Activated CD8-positive, alpha-beta memory T cell treated with anti-CD3 and anti-CD28 coated beads, Interleukin-2, amount 10 ng/mL, durations not matched to agents 7 days and 5 days (primary cell): Measurements from ENCODE around the gene SMIM10L1. TPM values are rescaled to one million over a fixed set of nuclear protein-coding genes. Genes with fewer than 3 reads are reported as not detected.

Source experiments
- ATAC-seq: fragments of 150-1000 bp; cut with Tn5 transposase; one replicate; pipeline ENCODE4 v1.10.0; 2021; ENCODE audit warnings: moderate library complexity
- CTCF ChIA-PET: fragments of 350-600 bp; sonication (Branson Sonifier 250); formaldehyde crosslinking; loops from one replicate; lab custom pipeline; 2021; ENCODE audit warnings: antibody characterized with exemption; lab: Charles Lee
- DNase-seq: peaks from one replicate; pipeline ENCODE4 v3.0.0-alpha.2; 2020
- H3K27ac Mint-ChIP-seq: one replicate; pipeline ENCODE4 v1.8.0; 2021; ENCODE audit warnings: mild to moderate bottlenecking, mixed read lengths
- H3K27me3 Mint-ChIP-seq: one replicate; pipeline ENCODE4 v1.8.0; 2021; ENCODE audit warnings: mixed read lengths
- H3K36me3 Mint-ChIP-seq: one replicate; pipeline ENCODE4 v1.8.0; 2021; ENCODE audit warnings: mild to moderate bottlenecking, mixed read lengths
- H3K4me1 Mint-ChIP-seq: one replicate; pipeline ENCODE4 v1.8.0; 2021; ENCODE audit warnings: mixed read lengths
- H3K4me3 Mint-ChIP-seq: one replicate; pipeline ENCODE4 v1.8.0; 2021; ENCODE audit warnings: mild to moderate bottlenecking, moderate library complexity, mixed read lengths
- H3K9me3 Mint-ChIP-seq: one replicate; pipeline ENCODE4 v1.8.0; 2022; ENCODE audit warnings: low read depth, mixed read lengths
- total RNA-seq, 2 experiments: library from RNA; stranded (reverse); gene quantifications; one replicate each; pipeline ENCODE4 v1.2.3, GENCODE V29; 2021

The SMIM10L1 gene
- total RNA-seq, 2 experiments from 2014 or later, result 8.8 to 9.0 TPM

DNA sequence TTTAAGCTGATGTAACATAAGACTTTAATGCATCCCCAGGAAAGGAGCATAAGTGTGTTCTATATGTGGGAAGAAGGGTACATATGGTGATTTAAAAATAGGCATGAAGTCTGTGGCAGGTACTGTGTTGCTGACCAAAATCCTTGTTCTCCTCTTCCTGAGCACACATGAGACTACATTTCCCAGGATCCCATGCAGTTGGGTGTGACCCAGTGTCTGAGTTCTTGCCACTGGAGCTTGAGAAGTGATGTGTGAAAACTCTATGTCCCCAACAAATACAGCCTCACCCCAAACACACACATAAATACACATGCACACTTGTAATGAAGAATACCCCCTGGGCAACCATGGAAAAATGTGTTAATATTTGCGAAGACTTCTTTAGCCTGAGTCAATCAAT is 8.5 kb upstream of the SMIM10L1 start:
- Mint-ChIP-seq H3K9me3 (no peaks in the 10 kb centered on the region), H3K4me1 (peaks cover 3% of the 10 kb centered on the region), H3K27ac (no peak overlapping the region), H3K4me3 (no peak overlapping the region), H3K36me3 (peaks cover 58% of the 10 kb centered on the region), H3K27me3 (no peaks in the 10 kb centered on the region)
- DNase-seq (no peak), ATAC-seq (no peak)
- CTCF ChIA-PET, result interaction anchor here (1.6 kb wide), 1 partner anchor 9 kb away, joined by 7 read pairs; the partner anchor contains the start of gene SMIM10L1

DNA sequence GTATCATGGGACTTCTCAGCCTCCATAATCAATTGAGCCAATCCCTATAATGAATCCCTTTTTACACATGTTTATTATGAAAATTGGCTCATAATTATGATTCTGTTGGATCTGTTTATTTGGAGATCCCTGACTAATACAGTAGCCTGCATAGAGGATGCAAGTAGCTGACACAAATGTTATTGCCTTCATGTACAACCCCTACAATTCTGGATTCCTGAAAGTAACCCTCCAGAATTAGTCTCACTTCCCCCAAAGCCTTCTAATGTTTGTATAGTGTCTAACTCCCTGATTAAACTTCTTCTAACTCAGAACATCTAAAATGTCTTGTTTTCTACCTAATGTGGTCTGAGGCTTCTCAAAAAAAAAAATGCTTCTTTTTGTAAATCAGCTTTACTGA is 6.6 kb upstream of the SMIM10L1 start:
- CTCF ChIA-PET, result interaction anchor here (1.0 kb wide), 1 partner anchor 222 kb away, joined by 3 read pairs; no protein-coding TSS in a partner anchor
- H3K36me3 Mint-ChIP-seq, result peaks cover 57% of the 10 kb centered on the region

DNA sequence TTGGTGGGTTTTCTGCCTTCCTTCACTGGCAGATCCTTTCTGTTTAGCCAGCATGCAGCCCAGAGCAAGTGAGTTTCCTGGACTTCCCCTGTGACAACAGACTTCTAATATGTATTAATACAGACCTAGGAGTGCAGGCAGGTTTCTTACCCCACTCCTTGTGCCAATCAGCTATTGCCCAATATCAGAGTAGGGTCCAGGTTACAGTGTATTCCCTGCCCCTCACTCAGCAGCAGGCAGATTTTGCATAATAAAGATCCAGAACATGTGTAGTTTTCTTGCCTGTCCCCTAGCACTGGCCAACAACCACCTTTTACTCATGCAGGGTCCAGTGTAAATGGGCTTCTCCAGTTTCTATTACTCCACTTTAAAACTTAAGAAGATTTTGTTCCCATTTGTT is 4.7 kb upstream of the SMIM10L1 start:
- CTCF ChIA-PET, result interaction anchor here (0.6 kb wide), 1 partner anchor 244 kb away, joined by 3 read pairs; no protein-coding TSS in a partner anchor
- Mint-ChIP-seq H3K9me3 (no peaks in the 10 kb centered on the region), H3K4me1 (peaks cover 29% of the 10 kb centered on the region)

More for the DNA sequence above, 6.6 kb upstream of the SMIM10L1 start:
- Mint-ChIP-seq H3K4me3 (no peak overlapping the region), H3K4me1 (peaks cover 16% of the 10 kb centered on the region), H3K27me3 (no peaks in the 10 kb centered on the region), H3K27ac (no peak overlapping the region), H3K9me3 (no peaks in the 10 kb centered on the region)
- ATAC-seq (no peak), DNase-seq (no peak)

DNA sequence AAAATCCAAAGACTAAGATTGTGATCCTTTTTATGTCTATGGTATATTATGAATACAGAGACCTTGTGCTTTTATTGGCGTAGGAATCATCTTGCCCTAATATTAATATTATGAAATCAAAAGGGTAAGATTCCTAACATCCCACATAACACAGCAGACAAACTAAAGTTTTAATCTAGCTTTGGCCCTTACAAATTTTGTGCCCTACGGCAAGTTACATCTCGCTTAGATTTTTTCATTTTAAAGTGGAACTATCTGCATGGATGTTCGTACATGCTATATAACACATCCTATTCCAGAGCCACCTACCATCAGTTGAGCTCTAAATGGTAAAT is 217 bp upstream of the SMIM10L1 start:
- H3K4me1 Mint-ChIP-seq, result peaks cover 44% of the 10 kb centered on the region
- CTCF ChIA-PET, result interaction anchor here (0.6 to 2.2 kb wide), 6 partner anchors 8 to 454 kb away, joined by 3 to 7 read pairs (median 4); no protein-coding TSS in a partner anchor
- H3K36me3 Mint-ChIP-seq, result peaks cover 49% of the 10 kb centered on the region
- H3K27me3 Mint-ChIP-seq, result no peaks in the 10 kb centered on the region
- H3K9me3 Mint-ChIP-seq, result no peaks in the 10 kb centered on the region
- peak overlapping the region; percentile 95 for H3K27ac Mint-ChIP-seq
- ATAC-seq (no peak), DNase-seq (no peak)
- H3K4me3 Mint-ChIP-seq, result peak overlapping the region; percentile 94

More for the DNA sequence above, 4.7 kb upstream of the SMIM10L1 start:
- DNase-seq (no peak), ATAC-seq (no peak)
- Mint-ChIP-seq H3K36me3 (peaks cover 53% of the 10 kb centered on the region), H3K27me3 (no peaks in the 10 kb centered on the region), H3K4me3 (no peak overlapping the region), H3K27ac (no peak overlapping the region)

DNA sequence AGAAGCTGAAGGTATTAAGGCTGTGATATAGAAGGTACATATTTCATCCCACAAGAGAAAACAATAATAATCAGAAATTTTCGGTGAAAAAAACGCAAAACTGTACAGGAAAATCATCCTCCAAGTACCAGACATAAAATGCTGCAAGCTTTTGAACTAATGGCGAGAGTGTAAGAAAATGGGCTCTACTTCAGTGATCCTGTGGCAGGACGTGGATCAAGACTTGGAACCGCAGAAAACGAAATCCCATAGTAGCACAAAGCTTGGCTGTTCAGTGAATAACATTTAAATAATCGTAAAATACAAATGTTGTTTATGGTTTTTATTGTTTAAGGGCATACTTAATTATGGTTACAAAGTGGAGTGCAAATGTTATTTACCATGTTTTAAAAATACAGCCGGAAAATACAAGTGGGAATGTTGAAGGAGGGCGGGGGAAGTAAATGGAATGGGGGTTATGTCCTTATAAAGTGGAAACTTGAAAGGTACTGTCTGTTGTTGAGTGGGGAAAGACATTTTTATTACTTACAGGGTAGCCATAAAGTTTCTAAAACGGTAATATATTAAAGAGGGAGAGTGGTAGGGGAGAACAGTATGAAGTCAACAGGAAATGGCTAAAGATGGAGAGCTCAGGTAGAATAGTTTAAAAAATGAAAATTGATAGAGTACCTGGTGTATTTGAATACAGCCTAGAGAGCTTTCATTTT is 1.1 kb downstream of the SMIM10L1 start:
- no peak for DNase-seq
- H3K36me3 Mint-ChIP-seq, result peaks cover 51% of the 10 kb centered on the region
- H3K27ac Mint-ChIP-seq, result peak overlapping the region; percentile 95
- peak overlapping the region; percentile 94 for H3K4me3 Mint-ChIP-seq
- H3K4me1 Mint-ChIP-seq, result peaks cover 41% of the 10 kb centered on the region
- H3K9me3 Mint-ChIP-seq, result no peaks in the 10 kb centered on the region
- CTCF ChIA-PET, result interaction anchor here (0.7 to 2.2 kb wide), 7 partner anchors 9 to 422 kb away, joined by 3 to 7 read pairs (median 3); no protein-coding TSS in a partner anchor
- ATAC-seq, result no peak
- H3K27me3 Mint-ChIP-seq, result no peaks in the 10 kb centered on the region

DNA sequence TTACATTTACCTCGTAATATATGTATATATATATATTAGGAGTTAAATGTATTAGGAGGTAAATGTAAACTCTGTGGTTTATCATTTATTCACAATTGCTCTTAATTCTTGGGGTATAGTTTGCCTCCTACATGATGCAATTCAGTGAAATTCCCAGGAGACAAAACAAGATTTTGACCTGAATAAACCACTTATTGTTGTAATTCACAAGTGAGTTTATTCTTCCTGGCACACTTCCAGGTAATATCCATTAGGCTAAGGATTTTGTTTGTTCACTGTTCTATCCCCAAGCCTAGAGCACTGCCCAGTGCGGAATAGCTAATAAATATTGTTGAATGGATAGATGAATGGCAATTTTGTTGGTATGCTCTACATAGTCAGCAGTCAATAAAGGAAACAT is 3.0 kb downstream of the SMIM10L1 start:
- CTCF ChIA-PET, result no interaction called here
- ATAC-seq, result no peak
- H3K4me1 Mint-ChIP-seq, result peaks cover 31% of the 10 kb centered on the region

DNA sequence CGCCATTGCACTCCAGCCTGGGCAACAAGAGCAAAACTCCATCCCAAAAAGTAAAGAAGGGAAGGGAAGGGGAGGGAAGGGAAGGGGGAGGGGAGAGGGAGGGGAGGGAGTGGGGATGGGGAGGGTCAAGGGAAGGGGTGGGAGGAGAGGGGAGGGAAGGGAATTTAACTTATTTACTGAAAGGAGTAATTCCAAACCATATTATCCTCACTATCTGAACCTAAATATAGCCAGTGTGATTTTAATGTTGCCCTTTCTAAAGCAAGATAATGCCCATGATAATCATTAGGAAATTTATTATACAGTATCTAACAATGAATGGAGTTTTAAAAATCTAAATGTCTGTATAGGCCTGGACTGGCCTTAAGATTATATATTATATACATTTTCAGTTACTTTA is 7.3 kb downstream of the SMIM10L1 start:
- Mint-ChIP-seq H3K9me3 (no peaks in the 10 kb centered on the region), H3K27ac (no peak overlapping the region), H3K27me3 (no peaks in the 10 kb centered on the region), H3K4me3 (no peak overlapping the region), H3K4me1 (peaks cover 12% of the 10 kb centered on the region), H3K36me3 (peaks cover 27% of the 10 kb centered on the region)
- DNase-seq, result no peak
- CTCF ChIA-PET, result no interaction called here
- ATAC-seq, result no peak

More for the DNA sequence above, 3.0 kb downstream of the SMIM10L1 start:
- no peak overlapping the region for H3K27ac Mint-ChIP-seq
- H3K9me3 Mint-ChIP-seq, result no peaks in the 10 kb centered on the region
- H3K27me3 Mint-ChIP-seq, result no peaks in the 10 kb centered on the region
- peaks cover 42% of the 10 kb centered on the region for H3K36me3 Mint-ChIP-seq
- no peak for DNase-seq
- H3K4me3 Mint-ChIP-seq, result no peak overlapping the region

DNA sequence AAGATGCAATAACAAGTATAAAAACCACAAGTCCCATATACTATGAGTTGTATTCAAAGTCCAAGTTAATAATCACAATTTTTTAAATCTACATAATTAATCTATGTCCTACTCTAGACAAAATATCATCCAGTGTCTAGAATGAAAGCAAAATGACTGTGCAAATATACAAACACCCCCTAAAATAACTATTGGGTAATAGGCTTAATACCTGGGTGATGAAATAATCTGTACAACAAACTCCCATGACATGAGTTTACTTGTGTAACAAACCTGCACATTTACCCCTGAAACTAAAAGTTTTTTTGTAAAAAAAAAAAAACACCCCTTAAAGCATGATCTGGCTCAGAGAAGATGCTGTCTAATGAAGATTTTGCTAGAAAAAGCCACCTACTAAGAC is 11.5 kb downstream of the SMIM10L1 start:
- H3K4me3 Mint-ChIP-seq, result no peak overlapping the region
- no peaks in the 10 kb centered on the region for H3K9me3 Mint-ChIP-seq
- CTCF ChIA-PET, result no interaction called here
- H3K36me3 Mint-ChIP-seq, result peaks cover 7% of the 10 kb centered on the region
- no peak overlapping the region for H3K27ac Mint-ChIP-seq
- H3K27me3 Mint-ChIP-seq, result peaks cover 8% of the 10 kb centered on the region
- peaks cover 12% of the 10 kb centered on the region for H3K4me1 Mint-ChIP-seq
- ATAC-seq (no peak), DNase-seq (no peak)

DNA sequence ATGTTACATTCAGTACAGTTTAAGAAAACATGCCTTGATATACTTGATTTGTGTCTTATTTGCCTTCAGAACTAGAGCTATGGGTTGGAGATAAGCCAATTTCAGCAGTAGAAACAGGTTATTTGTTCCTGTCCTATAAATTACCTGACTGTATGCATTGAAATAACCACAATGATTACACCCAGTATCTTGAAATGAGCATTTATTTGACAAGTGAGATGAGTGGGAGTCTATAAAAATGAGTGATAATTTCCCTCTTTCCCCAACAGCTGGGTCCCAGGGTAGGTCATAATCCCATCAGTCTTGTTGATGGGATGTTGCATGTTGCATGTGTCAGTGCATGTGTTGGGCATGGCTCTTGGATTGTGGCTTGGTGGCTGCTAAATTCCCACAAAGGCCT is 12.0 kb downstream of the SMIM10L1 start:
- peaks cover 8% of the 10 kb centered on the region for H3K27me3 Mint-ChIP-seq
- no peak for DNase-seq
- no peak overlapping the region for H3K27ac Mint-ChIP-seq
- no peak for ATAC-seq
- H3K4me3 Mint-ChIP-seq, result no peak overlapping the region
- no peaks in the 10 kb centered on the region for H3K9me3 Mint-ChIP-seq
- CTCF ChIA-PET, result no interaction called here
- peaks cover 12% of the 10 kb centered on the region for H3K4me1 Mint-ChIP-seq
- peaks cover 7% of the 10 kb centered on the region for H3K36me3 Mint-ChIP-seq

DNA sequence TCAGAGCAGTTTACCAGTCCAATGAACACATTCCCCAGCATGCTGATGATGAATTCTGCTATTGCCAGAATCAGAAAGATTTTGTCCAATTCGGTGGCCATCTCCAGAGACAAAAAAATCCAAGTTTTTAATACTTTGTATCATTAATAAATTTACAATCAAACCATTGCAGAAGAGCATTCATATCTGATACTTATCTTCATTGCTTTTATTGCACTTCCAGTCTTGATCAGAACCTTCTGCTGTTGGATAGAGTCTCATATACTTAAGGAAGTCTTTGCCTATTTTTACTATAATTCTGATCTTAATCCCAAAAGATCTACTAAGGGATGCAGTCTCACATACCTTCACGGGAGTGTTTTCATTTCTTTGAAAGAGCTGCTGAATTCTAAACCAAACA is 15.8 kb downstream of the SMIM10L1 start, which contains the start of gene TAS2R42:
Gene TAS2R42 (minus strand): TSS at position 101 of the 400 bp plus-strand sequence. CDS start 0 bp downstream, at position 101.
- DNase-seq (no peak), ATAC-seq (no peak)
- no peak within 1 kb of the TSS for H3K4me3 Mint-ChIP-seq
- peaks cover 8% of the 10 kb centered on the region for H3K4me1 Mint-ChIP-seq
- H3K27ac Mint-ChIP-seq, result no peak within 1 kb of the TSS
- H3K27me3 Mint-ChIP-seq, result peaks cover 19% of the 10 kb centered on the region
- peaks cover 3% of the 10 kb centered on the region for H3K36me3 Mint-ChIP-seq
- CTCF ChIA-PET, result interaction anchor here (1.9 kb wide), 1 partner anchor 13 kb away, joined by 5 read pairs; no protein-coding TSS in a partner anchor
- H3K9me3 Mint-ChIP-seq, result no peaks in the 10 kb centered on the region

DNA sequence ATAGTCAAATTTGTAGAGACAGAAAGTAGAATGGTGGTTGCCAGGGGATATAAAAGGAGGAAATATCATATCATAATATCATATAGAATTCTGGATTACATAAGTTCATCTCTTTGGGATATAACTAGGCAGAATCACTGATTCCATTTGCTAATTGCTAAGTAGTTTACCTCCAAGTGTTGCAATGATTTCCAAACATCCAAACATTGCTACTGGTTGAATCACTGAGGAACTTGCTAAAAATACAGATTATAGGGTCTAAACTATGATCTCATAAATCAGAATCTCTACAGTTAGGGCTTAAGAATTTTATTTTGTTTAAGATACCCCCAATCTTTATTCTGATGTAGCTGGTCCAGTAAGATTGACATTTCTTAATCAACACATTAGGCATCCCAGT is 31.8 kb downstream of the SMIM10L1 start:
- H3K4me3 Mint-ChIP-seq, result no peak overlapping the region
- no peaks in the 10 kb centered on the region for H3K9me3 Mint-ChIP-seq
- H3K27me3 Mint-ChIP-seq, result no peaks in the 10 kb centered on the region
- CTCF ChIA-PET, result no interaction called here
- ATAC-seq, result no peak
- no peak for DNase-seq
- H3K36me3 Mint-ChIP-seq, result no peaks in the 10 kb centered on the region
- no peaks in the 10 kb centered on the region for H3K4me1 Mint-ChIP-seq
- H3K27ac Mint-ChIP-seq, result no peak overlapping the region

DNA sequence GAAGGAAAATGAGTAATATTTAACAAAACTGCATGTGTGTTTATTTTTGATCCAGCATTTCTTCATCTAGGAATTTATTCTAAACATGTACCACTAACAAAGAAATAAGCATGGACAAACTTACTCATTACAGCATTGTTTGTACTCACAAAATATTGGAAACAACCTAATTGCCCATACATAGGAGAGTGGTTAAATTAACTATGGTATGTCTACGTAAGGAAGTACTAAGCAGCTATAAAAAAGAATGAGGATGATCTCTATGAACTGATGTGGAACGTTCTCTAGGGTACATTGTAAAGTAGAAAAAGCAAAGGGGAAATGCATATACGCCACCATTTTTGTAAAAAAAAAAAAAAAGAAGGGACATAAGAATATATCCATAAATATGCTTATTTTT is 33.2 kb downstream of the SMIM10L1 start:
- Mint-ChIP-seq H3K27ac (no peak overlapping the region), H3K4me1 (no peaks in the 10 kb centered on the region), H3K9me3 (no peaks in the 10 kb centered on the region), H3K36me3 (no peaks in the 10 kb centered on the region), H3K27me3 (no peaks in the 10 kb centered on the region), H3K4me3 (no peak overlapping the region)
- CTCF ChIA-PET, result no interaction called here
- ATAC-seq, result no peak
- no peak for DNase-seq

DNA sequence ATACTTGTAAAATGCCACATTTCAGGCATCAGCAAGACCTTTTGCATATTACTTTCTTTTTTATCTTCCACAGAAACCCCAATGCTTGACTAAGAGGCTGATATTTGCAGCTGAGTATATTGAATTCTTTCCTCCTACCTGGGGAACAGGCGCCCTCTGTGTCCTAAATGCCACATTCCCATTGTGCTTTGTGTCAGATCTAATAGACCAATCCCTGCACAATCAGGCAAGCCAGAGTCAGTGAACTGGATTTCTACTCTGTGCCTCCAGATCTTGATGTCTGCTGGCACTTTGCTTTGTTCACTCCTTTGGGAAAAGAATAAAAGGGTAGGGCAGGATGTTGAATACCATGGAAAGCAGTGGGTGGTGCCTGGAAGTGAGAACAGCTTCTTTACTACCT is 38.1 kb downstream of the SMIM10L1 start:
- CTCF ChIA-PET, result interaction anchor here (0.6 to 0.9 kb wide), 2 partner anchors 9 to 37 kb away, joined by 3 read pairs; no protein-coding TSS in a partner anchor
- no peaks in the 10 kb centered on the region for H3K27me3 Mint-ChIP-seq
- H3K9me3 Mint-ChIP-seq, result no peaks in the 10 kb centered on the region
- H3K36me3 Mint-ChIP-seq, result no peaks in the 10 kb centered on the region
- no peaks in the 10 kb centered on the region for H3K4me1 Mint-ChIP-seq
- DNase-seq (no peak), ATAC-seq (no peak)
- H3K27ac Mint-ChIP-seq, result no peak overlapping the region
- H3K4me3 Mint-ChIP-seq, result no peak overlapping the region
